SK-N-SH (cell line): ENCODE measurements around the gene ANP32A. TPM values are rescaled to one million over a fixed set of nuclear protein-coding genes. Genes with fewer than 3 reads are reported as not detected.

Experiments
- CTCF ChIA-PET: fragments of 300-600, 350-600 bp; formaldehyde crosslinking; extraction: SDS; loops from one replicate; lab custom pipeline; 2021; lab: Yijun Ruan, JAX
- POLR2A ChIA-PET: fragments of 350-600 bp; sonication (Branson Sonifier 250); formaldehyde crosslinking; extraction: SDS; loops from one replicate; lab custom pipeline; 2020; ENCODE audit warnings: antibody characterized with exemption, inconsistent platforms; lab: Yijun Ruan, JAX
- DNase-seq: peaks from one replicate; pipeline ENCODE4 v3.0.0; 2012
- H2AFZ ChIP-seq: fragments of 200-600 bp; sonication (generic); 2 replicates; pipeline ENCODE4 v1.8.1; 2016; ENCODE audit warnings: antibody characterized with exemption, mild to moderate bottlenecking, low read depth
- H3F3A ChIP-seq: fragments of 200-600 bp; sonication (generic); replicated peaks from 2 replicates; pipeline ENCODE3; 2016; ENCODE audit warnings: antibody characterized with exemption, mild to moderate bottlenecking; ENCODE audit not compliant: insufficient read depth
- H3K27ac ChIP-seq, 2 experiments: fragments of 200-500 bp in 1 of 2; fragments of 200-600 bp in 1 of 2; sonication (Bioruptor generic) in 1 of 2; sonication (generic), shearing (Covaris generic) in 1 of 2; 2 replicates each; pipeline versions ENCODE4 v1.5.1 to v1.6.1; 2014 to 2016; ENCODE audit warnings: low read depth in 2 of 2, inconsistent platforms in 1 of 2, low read length in 1 of 2, mild to moderate bottlenecking in 1 of 2, mixed read lengths in 1 of 2
- H3K27me3 ChIP-seq: fragments of 200-600 bp; sonication (generic), shearing (Covaris generic); 2 replicates; pipeline ENCODE4 v1.6.1; 2016; ENCODE audit warnings: mixed run types; ENCODE audit not compliant: insufficient read depth
- H3K36me3 ChIP-seq, 2 experiments: fragments of 200-500 bp in 1 of 2; fragments of 200-600 bp in 1 of 2; sonication (Bioruptor generic) in 1 of 2; sonication (generic) in 1 of 2; replicated peaks in 1 of 2; 2 replicates each; pipeline versions ENCODE3 to v1.5.1; 2014 to 2016; ENCODE audit warnings: low read length in 1 of 2, mild to moderate bottlenecking in 1 of 2; ENCODE audit not compliant: insufficient read depth in 2 of 2, control insufficient read depth in 1 of 2
- H3K4me1 ChIP-seq, 2 experiments: fragments of 200-500 bp in 1 of 2; fragments of 200-600 bp in 1 of 2; sonication (Bioruptor generic) in 1 of 2; sonication (generic), shearing (Covaris generic) in 1 of 2; 2 replicates each; pipeline versions ENCODE4 v1.5.1 to v1.6.1; 2014 to 2016; ENCODE audit warnings: low read depth in 1 of 2, low read length in 1 of 2, mixed run types in 1 of 2; ENCODE audit not compliant: insufficient read depth in 2 of 2, control insufficient read depth in 1 of 2
- H3K4me2 ChIP-seq: fragments of 200-600 bp; sonication (generic), shearing (Covaris generic); 2 replicates; pipeline ENCODE4 v1.6.1; 2017; ENCODE audit warnings: mixed run types
- H3K4me3 ChIP-seq, 2 experiments: fragments of 200-500 bp in 1 of 2; fragments of 200-600 bp in 1 of 2; sonication (Bioruptor generic) in 1 of 2; sonication (generic), shearing (Covaris generic) in 1 of 2; 2 replicates each; pipeline versions ENCODE4 v1.5.1 to v1.8.1; 2014 to 2016; ENCODE audit warnings: low read depth in 2 of 2, inconsistent platforms in 1 of 2, low read length in 1 of 2, mild to moderate bottlenecking in 1 of 2, mixed read lengths in 1 of 2, moderate library complexity in 1 of 2
- H3K79me2 ChIP-seq: fragments of 200-600 bp; sonication (generic); 2 replicates; pipeline ENCODE4 v1.8.1; 2017; ENCODE audit warnings: mild to moderate bottlenecking; ENCODE audit not compliant: insufficient read depth
- H3K9ac ChIP-seq: fragments of 200-600 bp; sonication (generic); 2 replicates; pipeline ENCODE4 v1.6.1; 2017; ENCODE audit warnings: mixed run types
- H3K9me2 ChIP-seq: fragments of 200-600 bp; sonication (generic); 2 replicates; pipeline ENCODE4 v1.6.1; 2017; ENCODE audit warnings: mixed run types
- H3K9me3 ChIP-seq: fragments of 200-600 bp; sonication (generic); 2 replicates; pipeline ENCODE4 v1.6.1; 2017; ENCODE audit warnings: mixed run types, mild to moderate bottlenecking, moderate library complexity
- H4K20me1 ChIP-seq: fragments of 200-600 bp; sonication (generic); 2 replicates; pipeline ENCODE4 v1.6.1; 2017; ENCODE audit warnings: mild to moderate bottlenecking, mixed run types; ENCODE audit not compliant: insufficient read depth
- CHD2 ChIP-seq: fragments of 150-350 bp; IDR thresholded peaks from 2 replicates; pipeline ENCODE4 v1.6.1; 2018; ENCODE audit warnings: low read length; ENCODE audit not compliant: partially characterized antibody
- CTCF ChIP-seq: fragments of 200-600 bp; sonication (generic); IDR thresholded peaks from 2 replicates; pipeline ENCODE4 v1.6.1; 2017; ENCODE audit warnings: antibody characterized with exemption, mild to moderate bottlenecking, moderate library complexity
- ELF1 ChIP-seq: IDR thresholded peaks from 2 replicates; pipeline ENCODE4 v1.4.0; 2012
- EP300 ChIP-seq, 2 experiments: IDR thresholded peaks; 2 replicates each; pipeline versions ENCODE4 v1.4.0 to v1.6.1; 2012; ENCODE audit warnings: borderline replicate concordance in 1 of 2, low read depth in 1 of 2, low read length in 1 of 2
- FOSL2 ChIP-seq: IDR thresholded peaks from 2 replicates; pipeline ENCODE4 v1.4.0; 2012; ENCODE audit warnings: low read depth, mild to moderate bottlenecking, moderate library complexity, borderline replicate concordance
- FOXM1 ChIP-seq: IDR thresholded peaks from 2 replicates; pipeline ENCODE4 v1.4.0; 2012; ENCODE audit warnings: low read depth, mild to moderate bottlenecking
- GABPA ChIP-seq: IDR thresholded peaks from 2 replicates; pipeline ENCODE4 v1.4.0; 2012; ENCODE audit warnings: low read depth, mild to moderate bottlenecking
- IRF3 ChIP-seq: fragments of 150-350 bp; IDR thresholded peaks from 2 replicates; pipeline ENCODE4 v1.6.1; 2016; ENCODE audit warnings: mild to moderate bottlenecking, low read depth, low read length
- JUND ChIP-seq: IDR thresholded peaks from 2 replicates; pipeline ENCODE4 v1.4.0; 2012
- NFIC ChIP-seq: IDR thresholded peaks from 2 replicates; pipeline ENCODE4 v1.4.0; 2012; ENCODE audit warnings: borderline replicate concordance
- NRF1 ChIP-seq: IDR thresholded peaks from 2 replicates; pipeline ENCODE4 v1.6.1; 2012; ENCODE audit warnings: low read depth, mild to moderate bottlenecking, low read length
- PBX3 ChIP-seq: IDR thresholded peaks from 2 replicates; pipeline ENCODE4; 2012
- RAD21 ChIP-seq: IDR thresholded peaks from 2 replicates; pipeline ENCODE4 v1.6.1; 2012; ENCODE audit warnings: mild to moderate bottlenecking, low read length
- RFX5 ChIP-seq: IDR thresholded peaks from 2 replicates; pipeline ENCODE4 v1.6.1; 2012; ENCODE audit warnings: mild to moderate bottlenecking, improper control_type of control experiment, low read length
- SIN3A ChIP-seq: IDR thresholded peaks from 2 replicates; pipeline ENCODE4 v1.6.1; 2012; ENCODE audit warnings: low read depth, mild to moderate bottlenecking, low read length, moderate library complexity, borderline replicate concordance
- SMC3 ChIP-seq: IDR thresholded peaks from 2 replicates; pipeline ENCODE4 v1.6.1; 2012; ENCODE audit warnings: low read depth, low read length, improper control_type of control experiment
- USF2 ChIP-seq: fragments of 150-350 bp; IDR thresholded peaks from 2 replicates; pipeline ENCODE4 v1.6.1; 2017; ENCODE audit warnings: antibody characterized with exemption, low read length, low read depth, borderline replicate concordance
- YY1 ChIP-seq: IDR thresholded peaks from 2 replicates; pipeline ENCODE4 v1.4.0; 2012; ENCODE audit warnings: low read depth, mild to moderate bottlenecking
- WGBS: methylation state at CpG from one replicate; pipeline ENCODE4 v1.1.6; 2017; ENCODE audit warnings: low lambda C conversion rate; 5-methylcytosine and 5-hydroxymethylcytosine counted together
- polyA plus RNA-seq, 3 experiments: library from polyadenylated mRNA; depleted of rRNA; stranded (reverse); fragments of >200 nt; gene quantifications; 2 replicates each; pipeline ENCODE4 v1.2.3, GENCODE V29; 2012

The ANP32A gene
- polyA plus RNA-seq, 1 of the 3 experiments (the other 2 are of a cell fraction), result 58.4 TPM

GRCh38 chr15:68788264-68788624 is 32.5 kb downstream of the ANP32A start:
- H3F3A ChIP-seq, result no peaks in the 10 kb centered on the region
- no peaks in the 10 kb centered on the region for H3K27me3 ChIP-seq
- H3K9me2 ChIP-seq, result no peaks in the 10 kb centered on the region
- POLR2A ChIA-PET, result no interaction called here
- WGBS, result 96% methylated on average over 7 of the region's 8 CpGs
- no peak for DNase-seq
- no peaks in the 10 kb centered on the region for H3K9me3 ChIP-seq
- TF ChIP-seq CHD2 (no peak), RFX5 (no peak), EP300 (IDR thresholded peaks at IDR 0.05; ENCODE audit: borderline replicate concordance in 1 of 2, low read depth in 1 of 2, low read length in 1 of 2) (no peak), JUND (no peak), PBX3 (no peak), SIN3A (no peak), NFIC (no peak), GABPA (no peak), NRF1 (no peak), USF2 (no peak), ELF1 (no peak), RAD21 (no peak), IRF3 (no peak), FOXM1 (no peak)
- no peak overlapping the region for H3K27ac ChIP-seq
- H3K79me2 ChIP-seq, result peaks cover 39% of the 10 kb centered on the region; the same call in 1 of the 2 replicates
- no peak overlapping the region for H3K9ac ChIP-seq
- no peak overlapping the region for H3K4me3 ChIP-seq
- H2AFZ ChIP-seq, result no peak overlapping the region
- H3K36me3 ChIP-seq, result peaks cover 3 to 37% of the 10 kb centered on the region in 2 experiments
- no peak overlapping the region for H3K4me2 ChIP-seq
- H3K4me1 ChIP-seq, result peaks cover 0 to 18% of the 10 kb centered on the region in 2 experiments; a peak in 2 of 4 replicates
- CTCF ChIA-PET, result interaction anchor here (1.1 to 2.6 kb wide), 5 partner anchors 10 to 238 kb away, joined by 4 to 14 read pairs (median 5); no protein-coding TSS in a partner anchor
- H4K20me1 ChIP-seq, result peaks cover 33% of the 10 kb centered on the region

DNA sequence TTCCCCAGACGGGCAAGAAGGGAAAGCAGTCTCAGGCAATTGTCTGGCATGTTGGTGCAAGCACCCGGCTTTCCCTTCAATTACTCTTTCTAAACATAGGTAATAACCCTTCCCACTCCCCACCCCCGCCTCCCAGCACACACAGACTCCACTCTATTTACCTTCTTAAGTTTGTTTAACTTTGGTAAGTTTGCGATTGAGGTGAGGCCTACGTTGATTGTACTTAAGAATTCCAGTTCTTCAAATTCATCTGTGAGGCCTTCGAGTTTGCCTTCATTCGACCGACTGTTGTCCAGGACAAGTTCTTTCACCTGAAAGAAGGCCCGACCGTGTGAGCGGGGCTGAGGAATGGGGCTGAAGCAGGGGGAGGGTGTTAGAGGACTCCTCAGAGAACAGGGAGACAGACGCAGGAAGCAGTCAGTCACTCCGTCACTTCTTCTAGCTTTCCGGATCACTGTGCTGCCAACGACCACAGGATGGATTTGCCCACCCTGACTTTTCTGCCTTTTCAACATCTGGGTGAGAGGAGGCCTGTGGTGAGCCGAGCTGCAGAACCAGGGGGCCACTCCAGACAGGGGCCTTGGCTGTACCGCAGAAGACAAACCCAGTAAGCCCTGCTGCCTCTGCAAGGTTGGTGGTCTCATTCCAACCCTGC is 33.0 kb downstream of the ANP32A start:
- ChIA-PET CTCF (interaction anchor here (1.0 to 2.6 kb wide), 6 partner anchors 9 to 238 kb away, joined by 3 to 14 read pairs (median 4); no protein-coding TSS in a partner anchor), POLR2A (no interaction called here)

More for the DNA sequence above, 33.0 kb downstream of the ANP32A start:
- no peaks in the 10 kb centered on the region for H3K9me2 ChIP-seq
- peaks cover 3 to 43% of the 10 kb centered on the region in 2 experiments for H3K36me3 ChIP-seq
- H3K27ac ChIP-seq, result no peak overlapping the region
- no peaks in the 10 kb centered on the region for H3K9me3 ChIP-seq
- DNase-seq, result no peak
- 94% methylated on average over 17 of the region's 17 CpGs for WGBS
- H3K79me2 ChIP-seq, result peaks cover 34% of the 10 kb centered on the region; the same call in 1 of the 2 replicates
- H3K4me1 ChIP-seq, result peaks cover 0 to 18% of the 10 kb centered on the region in 2 experiments; a peak in 2 of 4 replicates
- no peak for TF ChIP-seq CTCF
- no peak for TF ChIP-seq YY1
- TF ChIP-seq USF2, result no peak
- no peak for TF ChIP-seq FOSL2
- TF ChIP-seq SMC3, result no peak
- no peak for TF ChIP-seq SIN3A
- no peaks in the 10 kb centered on the region for H3F3A ChIP-seq
- H3K27me3 ChIP-seq, result no peaks in the 10 kb centered on the region
- H3K9ac ChIP-seq, result no peak overlapping the region
- no peak overlapping the region for H2AFZ ChIP-seq
- no peak overlapping the region for H3K4me3 ChIP-seq
- H3K4me2 ChIP-seq, result no peak overlapping the region
- peaks cover 28% of the 10 kb centered on the region for H4K20me1 ChIP-seq
